Hepatocyte (in vitro differentiated cells): ENCODE data around the gene ARHGAP42.

Source experiments
- CTCF ChIP-seq: fragments of 200-600 bp; sonication (generic); IDR thresholded peaks from 2 replicates; pipeline ENCODE4 v1.5.1; 2016; ENCODE audit warnings: antibody characterized with exemption, mild to moderate bottlenecking; ENCODE audit not compliant: poor library complexity
- EZH2 ChIP-seq: fragments of 200-600 bp; sonication (generic); IDR thresholded peaks from 2 replicates; pipeline ENCODE4 v1.6.1; 2016; ENCODE audit warnings: antibody characterized with exemption, mild to moderate bottlenecking, borderline replicate concordance
- EZH2phosphoT487 ChIP-seq: fragments of 200-600 bp; sonication (generic); IDR thresholded peaks from one replicate; pipeline ENCODE4 v1.6.1; 2018; ENCODE audit warnings: antibody characterized with exemption, mild to moderate bottlenecking, low read depth, moderate library complexity; ENCODE audit not compliant: unreplicated experiment, severe bottlenecking

GRCh38 chr11:100705447-100705846 lies 18.4 kb downstream of the ARHGAP42 start:
- TF ChIP-seq CTCF (no peak), EZH2 (no peak), EZH2phosphoT487 (no peak)
